GM19240 (cell line): ENCODE results near the gene PGAP3.
A peak's percentile ranks its signal among the peaks of the same experiment; 100 is the strongest.
"Not testable (repeated sequence)": the region's sequence is repeated elsewhere in the genome, so short reads cannot be mapped to it uniquely, and the experiment has no call there.

Experiments used
- DNase-seq: peaks from one replicate; pipeline ENCODE4 v3.0.0; 2011; ENCODE audit warnings: low spot score; ENCODE audit not compliant: insufficient read length

Gene PGAP3

DNA sequence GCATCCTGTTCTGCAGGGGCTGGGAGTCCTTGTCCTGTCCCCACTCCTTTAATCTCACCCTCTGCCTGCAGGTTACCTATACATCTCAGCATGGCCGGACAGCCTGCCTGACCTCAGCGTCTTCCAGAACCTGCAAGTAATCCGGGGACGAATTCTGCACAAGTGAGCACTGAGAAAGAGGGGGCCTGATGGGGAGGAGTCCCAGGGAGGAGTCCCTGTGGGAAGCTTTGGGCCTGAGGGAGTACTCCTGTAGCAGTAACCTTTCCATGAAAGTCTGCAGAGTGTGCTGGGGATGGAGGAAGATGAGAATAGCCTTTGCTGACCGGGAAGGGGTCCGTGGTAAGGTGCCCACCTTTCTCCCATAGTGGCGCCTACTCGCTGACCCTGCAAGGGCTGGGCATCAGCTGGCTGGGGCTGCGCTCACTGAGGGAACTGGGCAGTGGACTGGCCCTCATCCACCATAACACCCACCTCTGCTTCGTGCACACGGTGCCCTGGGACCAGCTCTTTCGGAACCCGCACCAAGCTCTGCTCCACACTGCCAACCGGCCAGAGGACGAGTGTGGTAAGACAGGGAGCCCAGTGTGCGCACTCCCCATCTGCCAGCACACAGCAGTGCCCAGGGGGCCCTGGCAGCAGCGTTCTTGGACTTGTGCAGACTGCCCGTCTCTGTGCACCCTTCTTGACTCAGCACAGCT lies 27.7 kb upstream of the PGAP3 start:
- no peak for DNase-seq

DNA sequence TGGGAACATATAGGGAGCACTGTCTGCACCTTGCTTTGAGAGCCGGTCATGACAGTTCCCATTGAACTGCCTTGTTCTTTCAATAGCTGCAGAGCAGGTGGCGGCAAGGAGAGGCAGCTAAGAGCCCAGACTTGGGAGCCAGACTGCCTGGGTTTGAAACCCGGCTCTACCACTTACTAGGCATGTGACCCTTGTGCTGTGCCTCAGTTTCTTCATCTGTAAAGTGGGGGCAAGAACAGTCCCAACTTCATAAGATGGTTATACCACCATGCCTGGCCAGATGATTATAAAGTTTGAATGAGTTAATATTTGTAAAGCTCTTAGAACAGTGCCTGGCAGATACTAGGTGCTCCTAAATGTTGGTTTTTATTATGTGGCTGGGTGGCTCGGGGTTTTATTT lies 26.4 kb upstream of the PGAP3 start:
- no peak for DNase-seq

DNA sequence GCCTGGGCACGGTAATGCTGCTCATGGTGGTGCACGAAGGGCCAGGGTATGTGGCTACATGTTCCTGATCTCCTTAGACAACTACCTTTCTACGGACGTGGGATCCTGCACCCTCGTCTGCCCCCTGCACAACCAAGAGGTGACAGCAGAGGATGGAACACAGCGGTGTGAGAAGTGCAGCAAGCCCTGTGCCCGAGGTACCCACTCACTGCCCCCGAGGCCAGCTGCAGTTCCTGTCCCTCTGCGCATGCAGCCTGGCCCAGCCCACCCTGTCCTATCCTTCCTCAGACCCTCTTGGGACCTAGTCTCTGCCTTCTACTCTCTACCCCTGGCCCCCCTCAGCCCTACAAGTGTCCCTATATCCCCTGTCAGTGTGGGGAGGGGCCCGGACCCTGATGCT lies 24.0 kb upstream of the PGAP3 start:
- DNase-seq = no peak

DNA sequence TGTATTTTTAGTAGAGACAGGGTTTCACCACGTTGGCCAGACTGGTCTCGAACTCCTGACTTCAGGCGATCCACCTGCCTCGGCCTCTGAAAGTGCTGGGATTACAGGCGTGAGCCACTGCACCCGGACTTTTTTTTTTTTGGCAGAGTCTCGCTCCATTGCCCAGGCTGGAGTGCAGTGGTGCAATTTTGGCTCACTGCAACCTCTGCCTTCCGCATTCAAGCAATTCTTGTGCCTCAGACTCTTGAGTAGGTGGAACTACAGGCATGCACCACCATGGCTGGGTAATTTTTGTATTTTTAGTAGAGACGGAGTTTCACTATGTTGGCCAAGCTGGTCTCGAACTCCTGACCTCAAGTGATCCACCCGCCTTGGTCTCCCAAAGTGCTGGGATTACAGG lies 23.2 kb upstream of the PGAP3 start:
- not testable (repeated sequence) for DNase-seq

DNA sequence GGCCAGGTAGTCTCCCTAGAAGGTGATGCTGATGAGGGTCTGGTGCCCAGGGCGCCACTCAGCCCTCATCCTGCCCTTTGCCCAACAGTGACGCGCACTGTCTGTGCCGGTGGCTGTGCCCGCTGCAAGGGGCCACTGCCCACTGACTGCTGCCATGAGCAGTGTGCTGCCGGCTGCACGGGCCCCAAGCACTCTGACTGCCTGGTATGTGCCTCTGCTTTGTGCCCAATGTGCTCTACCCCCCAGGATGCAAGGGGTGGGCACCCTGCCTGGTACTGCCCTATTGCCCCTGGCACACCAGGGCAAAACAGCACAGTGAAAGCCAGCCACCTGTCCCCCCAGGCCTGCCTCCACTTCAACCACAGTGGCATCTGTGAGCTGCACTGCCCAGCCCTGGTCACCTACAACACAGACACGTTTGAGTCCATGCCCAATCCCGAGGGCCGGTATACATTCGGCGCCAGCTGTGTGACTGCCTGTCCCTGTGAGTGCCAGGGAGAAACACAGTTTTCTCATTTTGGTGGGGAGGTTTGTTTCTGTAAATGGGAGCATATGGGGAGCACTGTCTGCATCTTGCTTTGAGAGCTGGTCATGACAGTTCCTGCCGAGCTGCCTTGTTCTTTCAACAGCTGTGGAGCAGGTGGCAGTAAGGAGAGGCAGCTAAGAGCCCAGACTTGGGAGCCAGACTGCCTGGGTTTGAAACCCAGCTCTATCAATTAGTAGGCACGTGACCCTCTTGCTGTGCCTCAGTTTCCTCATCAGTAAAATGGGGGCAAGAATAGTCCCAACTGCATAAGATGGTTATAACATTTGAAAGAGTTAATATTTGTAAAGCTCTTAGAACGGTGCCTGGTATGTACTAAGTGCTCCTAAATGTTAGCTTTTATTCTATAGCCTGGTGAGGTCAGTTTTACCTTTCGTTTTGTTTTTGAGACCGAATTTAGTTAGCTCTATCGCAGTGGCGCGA lies 22.4 kb upstream of the PGAP3 start:
- no peak for DNase-seq

DNA sequence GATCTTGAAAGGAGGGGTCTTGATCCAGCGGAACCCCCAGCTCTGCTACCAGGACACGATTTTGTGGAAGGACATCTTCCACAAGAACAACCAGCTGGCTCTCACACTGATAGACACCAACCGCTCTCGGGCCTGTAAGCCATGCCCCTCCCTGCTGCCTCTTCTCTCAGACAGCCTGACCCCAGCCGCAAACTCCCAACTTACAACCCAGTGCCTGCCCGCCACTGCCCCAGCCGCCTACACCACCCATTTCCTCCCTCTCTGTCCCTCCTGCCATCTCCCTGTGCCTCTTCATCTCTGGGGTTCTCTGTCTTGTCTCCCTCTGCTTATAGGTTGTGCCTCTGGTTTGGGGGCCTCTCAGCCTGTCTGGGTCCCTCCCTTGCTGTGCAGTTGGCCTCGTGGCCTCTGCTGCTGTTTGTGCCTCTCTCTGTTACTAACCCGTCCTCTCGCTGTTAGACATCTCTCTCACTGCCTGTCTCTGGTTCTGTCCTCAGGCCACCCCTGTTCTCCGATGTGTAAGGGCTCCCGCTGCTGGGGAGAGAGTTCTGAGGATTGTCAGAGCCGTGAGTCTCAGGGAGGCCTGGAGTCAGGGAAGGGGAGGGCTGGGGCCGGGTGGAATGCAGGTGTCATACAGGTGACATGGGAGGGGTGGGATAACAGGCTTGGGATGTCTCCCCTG lies 21.6 kb upstream of the PGAP3 start:
- DNase-seq = no peak

DNA sequence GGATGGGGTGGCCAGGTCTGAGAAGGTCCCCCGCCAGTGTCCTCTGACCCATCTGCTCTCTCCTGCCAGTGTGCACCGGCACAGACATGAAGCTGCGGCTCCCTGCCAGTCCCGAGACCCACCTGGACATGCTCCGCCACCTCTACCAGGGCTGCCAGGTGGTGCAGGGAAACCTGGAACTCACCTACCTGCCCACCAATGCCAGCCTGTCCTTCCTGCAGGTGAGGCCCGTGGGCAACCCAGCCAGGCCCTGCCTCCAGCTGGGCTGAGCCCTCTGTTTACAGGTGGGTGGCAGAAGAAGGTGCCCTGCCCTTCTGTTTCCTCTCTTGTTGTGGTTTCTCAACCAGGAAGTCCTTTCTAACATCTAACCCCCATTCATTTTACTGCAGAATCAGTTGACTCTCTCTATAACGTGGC lies 19.1 kb upstream of the PGAP3 start:
- DNase-seq = no peak

DNA sequence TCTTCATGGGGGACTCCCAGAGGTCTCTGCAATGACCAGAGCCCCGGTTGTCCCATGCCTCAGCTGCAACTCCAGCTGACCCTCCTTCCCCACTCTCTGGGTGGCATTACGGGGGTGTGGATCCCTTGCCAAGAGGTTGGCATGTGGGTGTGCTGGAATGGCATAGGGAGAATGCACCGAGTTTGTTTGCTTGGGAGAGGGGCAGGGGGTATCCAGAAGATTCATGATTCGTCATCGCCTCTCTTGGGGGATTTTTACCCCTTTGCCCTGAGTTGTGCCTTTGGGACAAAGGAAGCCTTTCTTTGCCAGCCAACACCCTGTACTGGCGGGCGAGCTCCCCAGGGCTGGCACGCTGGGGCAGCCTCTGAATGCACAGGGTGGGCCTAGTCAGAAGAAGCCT lies 18.5 kb upstream of the PGAP3 start:
- DNase-seq = no peak

DNA sequence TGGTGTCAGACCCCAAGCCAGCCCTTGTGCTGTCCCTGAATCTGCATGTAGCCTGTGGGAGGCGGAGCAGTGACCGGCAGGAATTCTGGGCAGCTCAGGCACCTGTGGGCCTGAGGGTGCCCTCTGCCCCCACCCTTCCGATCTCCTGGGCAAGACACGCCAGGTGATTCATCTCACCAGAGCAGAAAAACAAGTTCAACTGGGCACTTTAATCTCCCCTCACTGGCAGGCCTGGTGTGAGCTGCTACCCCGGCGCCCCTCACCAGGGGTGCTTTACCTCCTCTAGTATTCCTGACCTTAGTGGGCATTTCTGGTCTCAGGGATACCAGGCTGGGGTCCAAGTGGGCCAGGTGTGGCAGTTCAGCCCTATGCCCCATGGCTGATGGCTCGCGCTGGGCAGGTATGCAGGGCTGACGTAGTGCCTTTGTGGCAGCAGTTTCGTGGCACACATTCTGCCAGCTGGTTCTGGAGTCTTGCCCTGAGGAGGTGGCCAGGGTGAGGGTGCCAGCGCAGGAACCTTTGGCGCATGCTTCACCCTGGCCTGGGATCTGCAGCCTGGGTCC lies 18.0 kb upstream of the PGAP3 start:
- no peak for DNase-seq

DNA sequence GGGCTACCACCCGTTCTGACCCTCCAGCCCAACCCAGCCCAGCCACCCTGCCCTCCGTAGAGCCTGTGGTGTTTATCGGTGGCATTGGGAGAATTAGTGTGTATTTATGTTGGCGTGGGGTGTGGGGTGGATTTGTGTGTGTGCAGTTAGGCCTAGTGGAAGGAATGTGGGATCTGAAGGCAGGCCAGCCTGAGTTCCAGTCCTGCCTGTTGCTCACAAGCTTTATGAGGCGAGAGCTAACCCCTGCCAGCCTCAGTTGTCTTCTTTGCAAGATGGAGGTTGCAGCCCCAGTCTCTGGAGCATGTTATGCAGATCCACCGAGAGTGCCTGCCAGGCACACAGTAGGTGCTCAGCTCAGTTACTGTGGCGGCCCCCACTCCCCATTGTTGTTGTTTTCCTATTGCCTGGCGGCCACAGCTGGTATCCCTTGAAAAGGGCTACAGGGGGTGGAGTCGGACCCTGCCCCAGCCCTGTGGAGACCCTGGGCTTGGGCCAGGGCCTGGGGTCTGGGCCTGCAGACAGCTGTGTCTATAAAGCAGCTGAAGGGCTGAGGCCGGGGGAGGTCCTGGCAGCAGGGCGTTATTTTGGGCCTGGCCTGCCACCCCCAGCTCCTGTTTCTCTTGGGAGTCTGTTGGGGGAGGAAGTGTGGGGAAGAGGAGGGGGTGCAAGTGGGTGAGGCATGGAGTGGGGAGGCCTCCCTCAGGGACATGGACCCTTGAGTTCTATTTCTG lies 17.1 kb upstream of the PGAP3 start:
- no peak for DNase-seq

DNA sequence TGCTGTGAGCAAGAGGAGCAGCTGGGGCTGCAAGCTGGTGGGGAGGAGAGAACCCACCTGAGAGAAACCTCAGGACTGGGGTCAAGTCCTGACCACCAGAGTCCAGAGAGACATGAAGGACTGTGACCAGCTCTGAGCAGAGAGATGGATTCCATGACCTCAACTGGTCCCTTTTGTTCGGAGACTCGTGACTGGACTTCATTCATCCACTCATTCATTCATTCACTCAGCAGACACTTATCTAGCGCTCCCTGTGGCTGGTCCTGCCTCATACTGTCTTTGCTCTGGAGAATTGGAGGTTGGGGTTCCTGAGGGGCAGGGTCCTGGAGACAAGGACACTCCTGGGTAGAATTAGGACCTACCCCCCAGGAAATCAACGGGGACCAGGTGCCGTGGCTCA lies 16.1 kb upstream of the PGAP3 start:
- no peak for DNase-seq

DNA sequence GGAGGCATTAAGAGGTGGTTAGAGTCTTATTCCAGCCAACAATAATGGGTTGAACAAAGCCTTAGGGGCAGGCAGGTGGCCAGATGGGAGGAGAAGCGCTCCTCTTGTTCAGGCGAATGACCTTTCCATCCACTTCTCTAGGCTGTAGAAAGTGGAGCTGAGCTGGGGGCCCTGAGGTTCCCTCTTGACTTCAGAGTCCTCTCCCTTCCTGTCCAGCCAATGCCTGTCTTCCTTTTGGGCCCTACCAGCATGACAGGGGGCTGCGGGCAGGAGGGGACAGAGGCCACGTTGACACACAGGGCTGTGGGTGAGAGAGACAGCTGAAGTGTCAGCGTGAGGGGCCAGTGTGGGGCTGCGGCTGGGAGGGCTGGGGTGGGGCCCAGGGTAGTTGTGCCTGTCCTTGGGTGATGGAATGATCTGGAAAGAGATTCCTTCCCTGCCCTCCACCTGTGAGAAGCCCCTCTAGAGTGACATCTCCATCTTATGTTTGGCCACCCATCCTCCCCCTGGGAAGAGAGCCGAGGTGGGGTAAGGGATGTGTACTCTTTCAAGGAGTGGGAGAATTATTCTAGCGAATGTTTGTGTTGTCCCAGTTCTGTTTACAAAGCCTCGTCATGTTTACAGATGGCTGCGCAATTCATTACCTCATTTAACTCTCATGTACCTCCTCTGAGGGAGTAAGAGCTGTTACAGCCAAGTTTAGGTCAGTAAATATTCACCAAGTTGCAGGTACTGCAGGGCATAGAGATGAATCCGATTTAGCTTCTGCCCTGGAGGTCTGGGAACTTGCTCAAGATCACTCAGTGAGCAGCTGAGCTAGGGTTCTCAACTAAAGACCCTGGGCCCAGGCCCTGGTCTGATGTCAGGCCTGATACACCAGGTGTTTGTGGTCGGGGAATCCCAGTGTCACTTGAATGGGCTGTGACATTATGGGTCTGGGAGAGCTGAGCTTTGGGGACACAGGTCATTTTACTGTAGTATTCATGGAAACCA lies 15.3 kb upstream of the PGAP3 start:
- DNase-seq = peak; percentile 55

DNA sequence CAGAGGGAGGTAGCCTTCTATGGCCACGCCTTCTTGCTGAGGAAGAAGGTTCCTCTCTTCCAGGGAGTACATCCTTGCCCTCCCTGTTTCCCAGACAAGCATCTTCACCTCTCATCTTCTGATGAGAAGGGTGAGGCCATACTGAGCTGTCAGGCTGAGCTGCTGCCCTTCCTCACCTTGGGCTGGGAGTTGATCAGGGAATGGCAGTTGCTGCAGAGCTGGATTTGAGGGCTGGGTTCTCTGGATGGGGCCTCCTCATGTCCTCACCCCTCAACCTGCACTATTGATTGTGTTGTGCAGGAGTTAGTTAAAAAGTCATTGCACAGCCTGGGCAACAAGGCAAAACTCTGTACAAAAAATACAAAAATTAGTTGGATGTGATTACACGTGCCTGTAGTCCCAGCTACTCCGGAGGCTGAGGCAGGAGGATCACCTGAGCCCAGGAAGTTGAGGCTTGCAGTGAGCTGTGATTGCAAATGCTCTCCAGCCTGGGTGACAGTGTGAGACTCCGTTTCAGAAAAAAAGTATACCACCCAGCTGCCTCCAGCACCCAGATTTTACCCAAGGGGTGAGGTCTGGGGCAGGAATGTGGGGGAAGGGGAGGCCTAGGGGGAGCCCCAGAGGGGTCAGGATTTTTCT lies 14.0 kb upstream of the PGAP3 start:
- DNase-seq = no peak

DNA sequence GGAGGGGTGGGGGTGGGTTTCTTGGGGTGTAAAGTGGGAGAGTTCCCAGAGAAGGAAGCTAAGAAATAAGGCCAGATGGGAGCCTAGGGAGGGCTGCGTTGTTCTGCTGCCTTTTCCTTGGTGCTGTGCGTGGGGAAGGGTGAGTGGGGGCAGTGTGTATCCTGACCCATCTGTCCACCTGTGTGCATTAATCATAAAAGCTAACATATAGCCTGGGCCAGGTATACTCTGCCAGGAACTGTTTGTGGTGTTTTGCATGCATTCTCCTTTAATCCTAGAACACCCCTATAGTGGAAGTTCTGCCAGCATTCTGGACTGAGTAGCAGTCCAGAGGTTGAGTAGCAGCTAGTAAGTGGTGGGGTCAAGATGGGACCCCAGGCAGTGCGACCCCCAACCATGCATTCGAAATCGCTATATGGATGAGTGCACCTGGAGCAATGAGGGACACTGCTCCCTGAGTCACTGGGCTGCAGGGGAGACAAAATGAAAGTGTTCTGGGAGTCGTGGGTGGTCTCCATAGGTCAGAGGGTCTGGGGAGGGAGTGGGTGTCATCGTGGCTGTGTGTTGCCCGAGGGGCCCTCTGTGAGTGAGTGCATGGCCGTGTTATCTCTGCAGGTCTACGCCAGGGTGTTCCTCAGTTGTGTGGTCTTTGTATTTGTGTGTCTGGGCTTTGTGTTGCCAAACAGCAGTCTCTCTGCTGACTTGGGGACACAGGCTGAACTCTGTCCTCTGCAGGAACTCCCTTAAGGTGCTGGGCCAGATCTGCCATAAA lies 13.3 kb upstream of the PGAP3 start:
- no peak for DNase-seq

DNA sequence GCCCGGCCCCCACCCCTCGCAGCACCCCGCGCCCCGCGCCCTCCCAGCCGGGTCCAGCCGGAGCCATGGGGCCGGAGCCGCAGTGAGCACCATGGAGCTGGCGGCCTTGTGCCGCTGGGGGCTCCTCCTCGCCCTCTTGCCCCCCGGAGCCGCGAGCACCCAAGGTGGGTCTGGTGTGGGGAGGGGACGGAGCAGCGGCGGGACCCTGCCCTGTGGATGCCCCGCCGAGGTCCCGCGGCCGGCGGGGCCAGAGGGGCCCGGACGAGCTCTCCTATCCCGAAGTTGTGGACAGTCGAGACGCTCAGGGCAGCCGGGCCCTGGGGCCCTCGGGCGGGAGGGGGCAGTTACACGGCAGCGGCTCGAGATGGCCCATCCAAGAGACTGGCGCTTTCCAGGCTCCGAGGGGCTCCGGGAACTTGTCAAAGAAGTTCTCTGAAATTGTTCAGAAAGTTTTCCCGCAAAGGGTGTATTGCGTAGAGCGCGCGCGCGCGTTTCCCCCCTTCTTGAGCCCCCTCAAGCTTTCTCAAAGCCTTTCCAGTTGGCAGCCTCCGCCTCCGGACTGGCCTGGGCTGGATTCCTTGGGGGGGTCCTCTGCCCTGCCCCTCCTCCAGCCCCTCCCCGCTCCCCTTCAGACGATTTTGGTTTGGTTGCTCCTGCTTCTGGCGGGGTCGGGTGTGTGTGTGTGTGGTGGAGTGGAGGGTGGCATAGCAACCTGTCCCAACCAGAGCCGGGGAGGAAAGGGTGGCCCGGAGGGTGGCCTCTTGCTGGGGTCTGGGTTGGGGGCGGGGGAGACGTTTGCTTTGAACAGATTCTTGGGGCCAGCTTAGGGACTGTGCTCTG lies 12.5 kb upstream of the PGAP3 start:
- DNase-seq = no peak

DNA sequence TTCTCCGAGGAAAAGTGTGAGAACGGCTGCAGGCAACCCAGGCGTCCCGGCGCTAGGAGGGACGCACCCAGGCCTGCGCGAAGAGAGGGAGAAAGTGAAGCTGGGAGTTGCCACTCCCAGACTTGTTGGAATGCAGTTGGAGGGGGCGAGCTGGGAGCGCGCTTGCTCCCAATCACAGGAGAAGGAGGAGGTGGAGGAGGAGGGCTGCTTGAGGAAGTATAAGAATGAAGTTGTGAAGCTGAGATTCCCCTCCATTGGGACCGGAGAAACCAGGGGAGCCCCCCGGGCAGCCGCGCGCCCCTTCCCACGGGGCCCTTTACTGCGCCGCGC lies 11.9 kb upstream of the PGAP3 start, which contains the start of gene ERBB2:
ERBB2 (plus strand) TSS at position 247 of the 330 bp plus-strand sequence. CDS start 175 bp downstream, outside the sequence.
- DNase-seq = no peak

DNA sequence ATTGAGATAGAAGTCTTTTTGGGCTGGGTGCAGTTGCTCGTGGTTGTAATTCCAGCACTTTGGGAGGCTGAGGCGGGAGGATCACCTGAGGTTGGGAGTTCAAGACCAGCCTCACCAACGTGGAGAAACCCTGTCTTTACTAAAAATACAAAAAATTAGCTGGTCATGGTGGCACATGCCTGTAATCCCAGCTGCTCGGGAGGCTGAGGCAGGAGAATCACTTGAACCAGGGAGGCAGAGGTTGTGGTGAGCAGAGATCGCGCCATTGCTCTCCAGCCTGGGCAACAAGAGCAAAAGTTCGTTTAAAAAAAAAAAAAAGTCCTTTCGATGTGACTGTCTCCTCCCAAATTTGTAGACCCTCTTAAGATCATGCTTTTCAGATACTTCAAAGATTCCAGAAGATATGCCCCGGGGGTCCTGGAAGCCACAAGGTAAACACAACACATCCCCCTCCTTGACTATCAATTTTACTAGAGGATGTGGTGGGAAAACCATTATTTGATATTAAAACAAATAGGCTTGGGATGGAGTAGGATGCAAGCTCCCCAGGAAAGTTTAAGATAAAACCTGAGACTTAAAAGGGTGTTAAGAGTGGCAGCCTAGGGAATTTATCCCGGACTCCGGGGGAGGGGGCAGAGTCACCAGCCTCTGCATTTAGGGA lies 11.4 kb upstream of the PGAP3 start:
- not testable (repeated sequence) for DNase-seq
